ACC112 (cell line): ENCODE data around the gene GTF2B.
"Not testable (repeated sequence)": the region's sequence is repeated elsewhere in the genome, so short reads cannot be mapped to it uniquely, and the experiment has no call there.

Experiments
- H2AFZ ChIP-seq: fragments of 200-600 bp; sonication (generic); one replicate; pipeline ENCODE4 v1.6.0; 2017; ENCODE audit warnings: antibody characterized with exemption, low read length; ENCODE audit not compliant: unreplicated experiment
- H3K27ac ChIP-seq: fragments of 200-600 bp; sonication (generic); 2 replicates; pipeline ENCODE4 v1.5.1; 2014; ENCODE audit warnings: low read depth, mild to moderate bottlenecking, antibody characterized with exemption, low read length, moderate library complexity
- H3K27me3 ChIP-seq: fragments of 200-600 bp; sonication (generic); 2 replicates; pipeline ENCODE4 v1.6.1; 2014; ENCODE audit warnings: mild to moderate bottlenecking, antibody characterized with exemption, low read length, moderate library complexity, mixed read lengths; ENCODE audit not compliant: insufficient read depth
- H3K36me3 ChIP-seq: fragments of 200-600 bp; sonication (generic); 2 replicates; pipeline ENCODE4 v1.6.1; 2016; ENCODE audit warnings: mild to moderate bottlenecking, antibody characterized with exemption, low read length, moderate library complexity, mixed read lengths; ENCODE audit not compliant: insufficient read depth
- H3K4me1 ChIP-seq: fragments of 200-600 bp; sonication (generic); one replicate; pipeline ENCODE4 v1.6.1; 2016; ENCODE audit warnings: low read length, mixed read lengths; ENCODE audit not compliant: insufficient read depth, unreplicated experiment, control insufficient read depth
- H3K4me3 ChIP-seq: fragments of 200-600 bp; sonication (generic); 2 replicates; pipeline ENCODE4 v1.5.1; 2014; ENCODE audit warnings: mild to moderate bottlenecking, low read depth, low read length
- H3K79me2 ChIP-seq: fragments of 200-600 bp; sonication (generic); one replicate; pipeline ENCODE4 v1.6.0; 2016; ENCODE audit warnings: low read length; ENCODE audit not compliant: control insufficient read depth, unreplicated experiment, insufficient read depth

GTF2B gene

DNA sequence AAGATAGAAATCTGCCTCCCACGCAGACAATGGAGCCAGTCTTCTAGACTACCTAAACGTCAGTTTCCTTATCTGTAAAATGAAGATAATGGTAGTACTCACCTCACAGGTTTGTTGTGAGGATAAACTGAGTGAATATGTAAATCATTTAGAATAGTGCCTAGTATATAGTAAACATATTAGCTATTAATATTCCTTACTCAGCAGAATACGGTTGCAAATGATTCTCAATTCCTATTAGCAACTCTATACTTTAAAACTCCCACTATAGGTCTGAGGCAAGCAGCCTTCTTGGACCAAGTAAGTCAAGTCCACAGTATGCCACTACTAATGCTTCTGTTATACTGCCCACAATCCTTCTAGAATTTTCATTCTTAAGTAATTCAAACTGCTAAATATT is 5.4 kb downstream of the GTF2B start:
- Histone ChIP-seq H3K4me3 (no peak overlapping the region), H3K4me1 (peaks cover 11% of the 10 kb centered on the region), H3K27ac (no peak overlapping the region), H3K36me3 (peaks cover 25% of the 10 kb centered on the region), H3K27me3 (no peaks in the 10 kb centered on the region), H3K79me2 (peaks cover 49% of the 10 kb centered on the region), H2AFZ (no peak overlapping the region)

DNA sequence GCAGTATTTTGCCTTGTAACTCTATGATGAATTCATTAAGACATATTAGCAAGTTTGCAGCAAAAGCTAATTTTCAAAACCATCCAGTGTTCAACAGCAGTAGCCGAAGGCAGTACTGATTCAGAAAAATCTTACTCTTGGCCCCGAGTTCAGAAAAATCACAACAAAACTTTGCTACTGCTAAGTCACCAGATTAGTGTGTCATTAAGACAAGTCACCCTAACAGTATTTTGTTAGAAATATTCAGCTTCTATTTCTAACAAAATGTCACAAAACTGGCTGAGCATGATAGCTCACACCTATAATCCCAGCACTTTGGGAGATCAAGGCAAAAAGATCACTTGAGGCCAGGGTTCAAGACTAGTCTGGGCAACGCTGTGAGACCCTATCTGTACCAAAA is 8.2 kb downstream of the GTF2B start:
- Histone ChIP-seq H2AFZ (no peak overlapping the region), H3K4me3 (no peak overlapping the region), H3K27ac (no peak overlapping the region), H3K79me2 (peaks cover 26% of the 10 kb centered on the region), H3K36me3 (peaks cover 25% of the 10 kb centered on the region), H3K4me1 (no peaks in the 10 kb centered on the region), H3K27me3 (no peaks in the 10 kb centered on the region)

DNA sequence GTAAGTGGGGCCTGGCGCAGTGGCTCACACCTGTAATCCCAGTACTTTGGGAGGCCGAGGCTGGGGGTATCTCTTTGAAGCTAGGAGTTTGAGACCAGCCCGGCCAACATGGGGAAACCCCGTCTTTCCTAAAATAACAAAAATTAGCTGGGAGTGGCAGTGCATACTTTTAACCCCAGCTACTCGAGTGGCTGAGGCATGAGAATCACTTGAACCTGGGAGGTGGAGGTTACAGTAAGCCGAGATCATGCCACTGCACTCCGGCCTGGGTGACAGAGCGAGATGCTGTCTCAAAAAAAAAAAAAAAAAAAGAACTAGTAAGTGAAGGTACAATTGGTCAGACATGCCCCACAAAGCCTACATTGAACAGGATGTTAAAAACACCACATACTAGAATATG is 10.7 kb downstream of the GTF2B start:
- H3K27me3 ChIP-seq, H3K36me3 ChIP-seq, H3K4me1 ChIP-seq, H3K4me3 ChIP-seq, H3K27ac ChIP-seq, H2AFZ ChIP-seq: not testable (repeated sequence)
- H3K79me2 ChIP-seq, result peaks cover 31% of the 10 kb centered on the region

DNA sequence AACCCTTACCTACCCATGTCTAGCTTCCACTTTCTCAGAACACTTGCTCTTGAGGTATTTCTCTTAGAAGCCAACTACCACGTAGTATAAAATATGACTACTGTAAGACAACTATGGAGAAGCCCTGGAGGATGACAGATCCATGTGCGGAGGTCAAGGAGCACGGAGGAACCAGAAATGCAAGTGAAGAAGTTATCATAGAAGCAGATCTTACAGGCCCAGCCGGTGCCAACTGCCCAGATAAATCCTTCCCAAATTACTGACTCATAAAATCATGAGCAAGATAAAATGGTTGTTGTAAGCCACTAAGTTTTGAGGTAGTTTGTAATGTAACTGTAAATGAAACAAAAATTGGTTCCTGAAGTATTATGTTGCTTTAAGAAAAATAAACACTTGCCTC is 12.6 kb downstream of the GTF2B start:
- Histone ChIP-seq H3K4me1 (no peaks in the 10 kb centered on the region), H3K79me2 (peaks cover 41% of the 10 kb centered on the region), H2AFZ (no peak overlapping the region), H3K36me3 (peaks cover 5% of the 10 kb centered on the region; the same call in 1 of the 2 replicates), H3K4me3 (no peak overlapping the region), H3K27me3 (no peaks in the 10 kb centered on the region), H3K27ac (no peak overlapping the region)

DNA sequence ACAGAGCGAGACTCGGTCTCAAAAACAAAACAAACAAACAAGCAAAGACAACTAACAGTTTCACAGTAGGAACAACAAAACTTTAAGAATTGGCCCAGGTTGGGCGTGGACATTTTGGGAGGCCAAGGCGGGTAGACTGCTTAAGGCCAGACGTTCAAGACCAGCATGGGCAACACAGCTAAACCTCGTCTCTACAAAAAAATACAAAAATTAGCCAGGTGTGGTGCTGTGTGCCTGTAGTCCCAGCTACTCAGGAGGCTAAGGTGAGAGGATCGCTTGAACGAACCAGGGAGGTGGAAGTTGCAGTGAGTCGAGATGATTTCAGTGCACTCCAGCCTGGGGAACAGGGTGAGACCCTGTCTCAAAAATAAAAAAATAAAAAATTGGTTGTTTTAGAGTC is 13.5 kb downstream of the GTF2B start:
- Histone ChIP-seq H2AFZ (no peak overlapping the region), H3K36me3 (peaks cover 5% of the 10 kb centered on the region; the same call in 1 of the 2 replicates), H3K27me3 (no peaks in the 10 kb centered on the region), H3K4me3 (no peak overlapping the region), H3K4me1 (no peaks in the 10 kb centered on the region), H3K27ac (no peak overlapping the region), H3K79me2 (peaks cover 40% of the 10 kb centered on the region)

DNA sequence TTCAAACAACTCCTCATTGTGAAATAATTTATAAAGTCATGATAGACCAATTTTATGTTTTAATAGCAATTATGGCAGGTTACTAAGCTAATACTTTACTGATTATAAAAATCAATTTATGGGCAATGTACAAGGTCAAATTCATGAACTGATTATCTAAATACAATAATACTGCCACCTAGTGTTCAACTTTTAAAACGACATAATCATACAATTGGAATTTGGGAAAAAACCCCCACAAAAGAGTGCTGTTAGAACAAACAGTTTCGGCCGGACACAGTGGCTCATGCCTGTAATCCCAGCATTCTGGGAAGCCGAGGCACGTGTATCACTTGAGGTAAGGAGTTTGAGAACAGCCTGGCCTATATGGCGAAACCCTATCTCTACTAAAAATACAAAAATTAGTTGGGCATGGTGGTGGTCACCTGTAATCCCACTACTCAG is 14.0 kb downstream of the GTF2B start:
- no peak overlapping the region for H3K4me3 ChIP-seq
- H3K27me3 ChIP-seq, result no peaks in the 10 kb centered on the region
- H3K36me3 ChIP-seq, result peaks cover 2% of the 10 kb centered on the region; the same call in 1 of the 2 replicates
- no peaks in the 10 kb centered on the region for H3K4me1 ChIP-seq
- H2AFZ ChIP-seq, result no peak overlapping the region
- H3K79me2 ChIP-seq, result peaks cover 36% of the 10 kb centered on the region
- H3K27ac ChIP-seq, result no peak overlapping the region

DNA sequence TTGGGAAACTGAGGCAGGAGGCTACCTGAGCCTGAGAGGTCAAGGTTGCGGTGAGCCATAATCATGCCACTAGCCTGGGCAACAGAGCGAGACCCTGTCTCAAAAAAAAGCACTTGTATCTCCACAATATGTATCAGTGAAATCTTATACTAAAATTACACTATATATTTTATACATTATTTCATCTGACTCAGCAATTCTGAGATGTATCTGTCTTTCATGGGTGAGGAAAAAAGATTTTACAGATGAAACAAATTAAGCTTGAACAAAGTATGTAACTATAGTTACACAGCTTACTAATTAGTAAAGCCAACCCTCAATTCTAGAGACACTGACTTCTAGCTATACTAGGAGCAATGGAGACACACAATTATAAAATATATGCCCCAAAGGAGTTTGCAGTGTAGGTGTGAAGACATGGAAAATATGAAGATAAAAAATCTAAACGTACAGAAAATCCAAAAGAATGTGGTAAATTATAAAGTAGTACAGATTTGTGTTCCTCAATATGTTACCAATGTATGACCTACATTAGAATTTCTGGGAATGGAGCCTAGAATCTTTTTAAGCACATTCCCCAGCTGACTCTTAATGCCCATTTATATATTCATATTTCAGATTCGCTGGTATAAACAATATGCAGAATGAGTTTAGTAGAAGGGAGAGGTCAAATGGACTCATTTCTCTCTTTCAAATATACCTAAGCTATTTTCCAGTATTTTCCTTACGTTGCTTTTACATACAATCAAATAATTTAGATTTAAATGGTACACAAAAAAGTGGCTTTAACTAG is 14.6 kb downstream of the GTF2B start:
- no peak overlapping the region for H3K4me3 ChIP-seq
- no peaks in the 10 kb centered on the region for H3K27me3 ChIP-seq
- peaks cover 36% of the 10 kb centered on the region for H3K79me2 ChIP-seq
- no peak overlapping the region for H2AFZ ChIP-seq
- H3K36me3 ChIP-seq, result no peaks in the 10 kb centered on the region
- H3K4me1 ChIP-seq, result no peaks in the 10 kb centered on the region
- H3K27ac ChIP-seq, result no peak overlapping the region

DNA sequence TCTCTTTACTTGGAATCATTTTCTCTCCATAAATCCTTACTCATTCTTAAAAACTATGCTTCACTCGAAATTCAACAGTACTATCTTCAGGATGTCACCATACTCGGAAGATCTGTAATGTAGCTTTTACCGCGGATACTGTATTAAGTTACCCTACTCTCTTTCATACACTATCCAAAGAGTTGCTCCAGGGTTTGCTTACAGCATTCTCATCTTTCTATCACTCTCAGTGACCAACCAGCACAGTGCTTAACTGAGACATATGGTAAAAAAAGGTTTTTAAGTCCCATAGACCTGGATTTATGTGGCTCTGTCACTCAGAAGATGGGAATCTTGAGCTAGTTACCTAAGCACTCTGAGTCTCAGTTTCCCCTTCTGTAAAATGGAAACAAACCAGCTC is 15.8 kb downstream of the GTF2B start:
- Histone ChIP-seq H3K36me3 (no peaks in the 10 kb centered on the region), H3K27ac (no peak overlapping the region), H3K4me1 (no peaks in the 10 kb centered on the region), H3K27me3 (no peaks in the 10 kb centered on the region), H3K4me3 (no peak overlapping the region), H2AFZ (no peak overlapping the region), H3K79me2 (peaks cover 40% of the 10 kb centered on the region)

DNA sequence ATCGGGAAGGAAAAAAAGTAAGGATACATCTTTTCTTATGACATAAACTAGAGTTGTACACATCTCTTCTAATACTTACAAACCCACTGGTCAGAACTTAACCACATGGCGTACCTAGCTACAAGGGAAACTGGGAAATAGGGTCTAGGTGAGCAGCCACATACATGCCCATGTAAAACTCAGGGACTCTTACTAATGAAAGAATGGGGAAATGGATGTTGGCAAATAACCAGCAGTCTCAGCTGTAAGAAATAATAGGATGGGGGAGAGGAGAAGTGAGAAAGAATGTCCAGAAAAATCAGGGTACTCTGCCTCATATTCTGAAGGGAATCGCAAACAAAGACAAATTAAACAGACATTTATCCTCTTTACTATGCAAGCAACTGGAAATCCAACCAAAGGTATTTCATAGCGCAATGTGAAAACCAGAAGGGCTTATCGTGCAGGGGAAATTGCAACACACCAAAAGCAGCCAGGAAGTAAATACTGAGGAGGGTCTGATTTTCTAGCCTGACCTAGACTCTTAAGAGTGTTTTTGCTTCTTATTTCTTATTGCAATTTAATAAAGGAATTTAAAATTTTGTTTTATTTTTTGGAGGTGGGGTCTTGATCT is 17.5 kb downstream of the GTF2B start:
- Histone ChIP-seq H3K4me3 (no peak overlapping the region), H3K27me3 (no peaks in the 10 kb centered on the region), H2AFZ (no peak overlapping the region), H3K27ac (no peak overlapping the region), H3K79me2 (peaks cover 48% of the 10 kb centered on the region), H3K4me1 (no peaks in the 10 kb centered on the region), H3K36me3 (no peaks in the 10 kb centered on the region)

DNA sequence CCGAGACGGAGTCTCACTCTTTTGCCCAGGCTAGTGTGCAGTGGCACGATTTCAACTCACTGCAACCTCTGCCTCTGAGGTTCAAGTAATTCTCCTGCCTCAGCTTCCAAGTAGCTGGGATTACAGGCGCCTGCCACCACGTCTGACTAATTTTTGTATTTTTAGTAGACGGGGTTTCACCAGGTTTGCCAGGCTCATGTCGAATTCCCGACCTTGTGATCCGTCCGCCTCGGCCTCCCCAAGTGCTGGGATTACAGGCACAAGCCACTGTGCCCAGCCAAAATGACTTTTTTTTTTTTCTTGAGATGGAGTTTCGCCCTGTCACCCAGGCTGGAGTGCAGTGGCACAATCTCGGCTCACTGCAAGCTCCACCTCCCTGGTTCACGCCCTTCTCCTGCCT is 21.7 kb downstream of the GTF2B start:
- H2AFZ ChIP-seq, H3K36me3 ChIP-seq, H3K27ac ChIP-seq, H3K4me3 ChIP-seq, H3K27me3 ChIP-seq, H3K4me1 ChIP-seq: not testable (repeated sequence)
- H3K79me2 ChIP-seq, result peaks cover 59% of the 10 kb centered on the region
